Ovary (tissue), 3 donors: Measurements from ENCODE around the gene SLC10A1.

ENCODE experiments used
- EP300 ChIP-seq: sonication (generic); formaldehyde crosslinking; IDR thresholded peaks from one replicate; pipeline ENCODE4 v1.6.1; 2017; ENCODE audit warnings: antibody characterized with exemption
- POLR2A ChIP-seq: fragments of 450-650 bp; IDR thresholded peaks from one replicate; pipeline ENCODE4 v1.6.1; 2017; ENCODE audit warnings: antibody characterized with exemption, mild to moderate bottlenecking, moderate library complexity
- TF ChIP-seq, protein P1 (sequence below), 3 donors: fragments of 450-650 bp in 2 of 3; fragments of 200-600 bp in 1 of 3; IDR thresholded peaks; one replicate each; pipeline versions ENCODE4 v1.5.1 to v1.8.0; 2016 to 2022; ENCODE audit warnings: antibody characterized with exemption in 3 of 3, mild to moderate bottlenecking in 1 of 3
- donor health status: DM: no; HTN: no; CAD: no.

- TF ChIP-seq, protein P1, sequence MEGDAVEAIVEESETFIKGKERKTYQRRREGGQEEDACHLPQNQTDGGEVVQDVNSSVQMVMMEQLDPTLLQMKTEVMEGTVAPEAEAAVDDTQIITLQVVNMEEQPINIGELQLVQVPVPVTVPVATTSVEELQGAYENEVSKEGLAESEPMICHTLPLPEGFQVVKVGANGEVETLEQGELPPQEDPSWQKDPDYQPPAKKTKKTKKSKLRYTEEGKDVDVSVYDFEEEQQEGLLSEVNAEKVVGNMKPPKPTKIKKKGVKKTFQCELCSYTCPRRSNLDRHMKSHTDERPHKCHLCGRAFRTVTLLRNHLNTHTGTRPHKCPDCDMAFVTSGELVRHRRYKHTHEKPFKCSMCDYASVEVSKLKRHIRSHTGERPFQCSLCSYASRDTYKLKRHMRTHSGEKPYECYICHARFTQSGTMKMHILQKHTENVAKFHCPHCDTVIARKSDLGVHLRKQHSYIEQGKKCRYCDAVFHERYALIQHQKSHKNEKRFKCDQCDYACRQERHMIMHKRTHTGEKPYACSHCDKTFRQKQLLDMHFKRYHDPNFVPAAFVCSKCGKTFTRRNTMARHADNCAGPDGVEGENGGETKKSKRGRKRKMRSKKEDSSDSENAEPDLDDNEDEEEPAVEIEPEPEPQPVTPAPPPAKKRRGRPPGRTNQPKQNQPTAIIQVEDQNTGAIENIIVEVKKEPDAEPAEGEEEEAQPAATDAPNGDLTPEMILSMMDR (IDR thresholded peaks at IDR 0.05) = no peak
- no peak for TF ChIP-seq EP300
- TF ChIP-seq POLR2A = no peak
Observed at GRCh38 chr14:69756298-69756697, 40.7 kb downstream of the SLC10A1 start.
